Activated CD4-positive, alpha-beta memory T cell treated with anti-CD3 and anti-CD28 coated beads for 36 hours (primary cell): ENCODE data around the gene METTL9. TPM values are rescaled to one million over a fixed set of nuclear protein-coding genes. Genes with fewer than 3 reads are reported as not detected.
A peak's percentile ranks its signal among the peaks of the same experiment; 100 is the strongest.
"Not testable (repeated sequence)": the region's sequence is repeated elsewhere in the genome, so short reads cannot be mapped to it uniquely, and the experiment has no call there.

Experiments used
- CTCF ChIA-PET: fragments of 350-600 bp; sonication (Branson Sonifier 250); formaldehyde crosslinking; loops from one replicate; lab custom pipeline; 2021; ENCODE audit warnings: antibody characterized with exemption, inconsistent platforms; lab: Charles Lee
- POLR2A ChIA-PET: fragments of 350-600 bp; sonication (Branson Sonifier 250); formaldehyde crosslinking; loops from one replicate; lab custom pipeline; 2021; ENCODE audit warnings: antibody characterized with exemption; lab: Charles Lee
- DNase-seq: peaks from one replicate; pipeline ENCODE4 v3.0.0-alpha.2; 2020
- H3K27ac Mint-ChIP-seq: one replicate; pipeline ENCODE4 v1.8.0; 2021; ENCODE audit warnings: mixed read lengths
- H3K27me3 Mint-ChIP-seq: one replicate; pipeline ENCODE4 v1.8.0; 2021; ENCODE audit warnings: mixed read lengths
- H3K36me3 Mint-ChIP-seq: one replicate; pipeline ENCODE4 v1.8.0; 2021; ENCODE audit warnings: mixed read lengths
- H3K4me1 Mint-ChIP-seq: one replicate; pipeline ENCODE4 v1.8.0; 2021; ENCODE audit warnings: low read depth, mixed read lengths
- H3K4me3 Mint-ChIP-seq: one replicate; pipeline ENCODE4 v1.8.0; 2021; ENCODE audit warnings: mild to moderate bottlenecking, mixed read lengths
- H3K9me3 Mint-ChIP-seq: one replicate; pipeline ENCODE4 v1.8.0; 2021; ENCODE audit warnings: mixed read lengths
- intact Hi-C: fragments of 100-400 bp; cut with micrococcal nuclease; formaldehyde crosslinking; loops from one replicate; pipeline ENCODE4 v1.15.1; 2023
- total RNA-seq, 2 experiments: library from RNA; stranded (reverse); gene quantifications; one replicate each; pipeline ENCODE4 v1.2.3, GENCODE V29; 2021

Gene METTL9
- total RNA-seq, 2 experiments from 2014 or later, result 100 to 104 TPM

DNA sequence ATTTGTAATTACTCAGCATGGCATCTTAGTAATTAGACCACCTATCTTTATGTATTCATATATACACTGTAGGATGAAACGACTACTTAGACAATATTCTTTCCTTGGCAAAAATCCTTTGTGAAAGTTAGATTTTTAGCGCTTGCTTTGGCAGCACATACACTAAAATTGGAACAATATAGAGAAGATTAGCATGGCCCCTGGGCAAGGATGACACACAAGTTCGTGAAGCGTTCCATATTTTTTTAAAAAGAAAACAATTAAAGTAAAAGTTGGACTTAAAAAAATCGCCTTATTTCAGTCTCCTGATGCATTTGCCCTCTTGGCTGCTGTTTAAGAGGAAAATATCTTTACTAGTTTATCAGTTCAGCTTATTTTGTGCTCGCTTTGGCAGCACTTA, 42.5 kb downstream of the METTL9 start:
- no peaks in the 10 kb centered on the region for H3K9me3 Mint-ChIP-seq
- H3K4me1 Mint-ChIP-seq, result peaks cover 54% of the 10 kb centered on the region
- DNase-seq, result no peak
- peaks cover 3% of the 10 kb centered on the region for H3K36me3 Mint-ChIP-seq
- ChIA-PET POLR2A (interaction anchor here (0.7 kb wide), 1 partner anchor 22 kb away, joined by 3 read pairs; no protein-coding TSS in a partner anchor), CTCF (interaction anchor here (0.8 to 5.3 kb wide), 6 partner anchors 15 to 65 kb away, joined by 3 to 39 read pairs (median 8); partner anchors contain the start of gene METTL9)
- intact Hi-C loops, result no loop called here
- no peaks in the 10 kb centered on the region for H3K27me3 Mint-ChIP-seq
- H3K4me3 Mint-ChIP-seq, result no peak overlapping the region
- H3K27ac Mint-ChIP-seq, result no peak overlapping the region

DNA sequence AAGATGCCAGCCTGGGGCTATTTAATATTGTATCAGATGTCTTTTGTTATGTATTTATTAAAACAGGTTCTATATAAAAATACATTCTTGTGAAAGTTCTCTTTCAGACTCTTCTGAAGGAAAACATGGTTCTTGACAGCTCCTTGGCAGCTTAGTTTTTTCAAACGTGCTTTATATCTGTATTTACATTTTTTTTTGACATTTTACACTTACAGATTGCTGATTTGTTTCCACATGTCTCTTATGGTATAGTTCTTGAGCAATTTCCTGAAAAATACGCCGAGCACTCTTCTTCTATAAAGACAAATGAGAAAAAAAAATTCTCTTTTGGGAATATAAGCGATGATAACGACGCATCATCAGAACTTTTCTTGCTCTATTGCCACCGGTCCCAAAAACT, 43.5 kb downstream of the METTL9 start:
- H3K27me3 Mint-ChIP-seq, result no peaks in the 10 kb centered on the region
- no peaks in the 10 kb centered on the region for H3K9me3 Mint-ChIP-seq
- intact Hi-C loops, result no loop called here
- peaks cover 55% of the 10 kb centered on the region for H3K4me1 Mint-ChIP-seq
- no peak overlapping the region for H3K27ac Mint-ChIP-seq
- ChIA-PET CTCF (interaction anchor here (2.2 to 5.3 kb wide), 3 partner anchors 14 to 59 kb away, joined by 11 to 39 read pairs (median 15); no protein-coding TSS in a partner anchor), POLR2A (no interaction called here)
- H3K4me3 Mint-ChIP-seq, result no peak overlapping the region
- peaks cover 3% of the 10 kb centered on the region for H3K36me3 Mint-ChIP-seq
- no peak for DNase-seq

DNA sequence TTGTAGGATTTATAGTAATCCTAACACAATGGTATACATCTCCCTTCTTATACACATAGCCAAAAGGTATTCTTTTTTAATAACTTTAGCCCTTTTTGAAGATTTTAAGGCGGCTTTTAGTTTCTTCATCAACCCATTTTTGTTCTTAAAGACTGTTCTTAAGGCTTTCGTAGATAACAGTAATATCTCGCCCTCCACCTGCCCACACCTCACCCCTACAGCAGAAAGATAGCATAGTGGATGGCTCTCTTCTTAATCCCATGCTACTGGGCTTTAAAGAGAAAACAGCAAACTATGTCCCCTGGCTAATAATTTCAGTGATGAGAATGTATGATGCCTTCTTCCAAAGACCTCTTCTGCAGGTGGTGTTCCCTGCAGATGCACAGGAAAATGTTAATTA, 44.4 kb downstream of the METTL9 start:
- Mint-ChIP-seq H3K4me3 (no peak overlapping the region), H3K27ac (no peak overlapping the region), H3K9me3 (no peaks in the 10 kb centered on the region), H3K4me1 (peaks cover 55% of the 10 kb centered on the region), H3K27me3 (no peaks in the 10 kb centered on the region), H3K36me3 (peaks cover 3% of the 10 kb centered on the region)
- DNase-seq, result no peak
- POLR2A ChIA-PET, result no interaction called here
- CTCF ChIA-PET, result interaction anchor here (1.0 to 2.6 kb wide), 3 partner anchors 14 to 61 kb away, joined by 3 to 14 read pairs (median 11); no protein-coding TSS in a partner anchor
- intact Hi-C loops, result loop anchor here (2.0 kb wide), 2 partner anchors 17 to 59 kb away; no protein-coding TSS in a partner anchor

DNA sequence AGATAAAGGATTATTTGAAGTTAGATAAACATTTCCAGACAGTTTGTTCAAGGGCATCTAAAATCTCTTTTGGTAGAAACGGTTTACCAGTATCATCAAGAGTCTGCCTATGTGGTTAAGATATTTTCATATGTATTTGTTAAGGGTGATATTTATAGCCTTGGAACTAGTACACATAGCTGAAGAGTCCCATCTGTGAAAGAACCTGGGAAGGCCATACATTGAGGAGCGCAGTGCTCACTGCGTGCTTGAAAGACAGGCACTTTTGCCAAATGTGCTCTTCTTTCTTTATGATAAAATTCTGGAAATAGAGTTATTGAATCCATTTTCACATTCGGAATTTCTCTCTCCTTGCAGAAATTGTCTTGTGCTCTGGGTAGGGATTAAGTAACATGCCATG, 45.3 kb downstream of the METTL9 start:
- Mint-ChIP-seq H3K27ac (peak overlapping the region; percentile 79), H3K27me3 (no peaks in the 10 kb centered on the region), H3K4me3 (peak overlapping the region; percentile 72), H3K4me1 (peaks cover 53% of the 10 kb centered on the region), H3K9me3 (no peaks in the 10 kb centered on the region), H3K36me3 (peaks cover 3% of the 10 kb centered on the region)
- ChIA-PET CTCF (interaction anchor here (1.0 to 2.6 kb wide), 4 partner anchors 13 to 62 kb away, joined by 3 to 36 read pairs (median 10); partner anchors contain the start of gene METTL9), POLR2A (no interaction called here)
- DNase-seq, result no peak
- intact Hi-C loops, result loop anchor here (1.0 to 2.0 kb wide), 4 partner anchors 17 to 60 kb away; partner anchors contain the start of gene METTL9

DNA sequence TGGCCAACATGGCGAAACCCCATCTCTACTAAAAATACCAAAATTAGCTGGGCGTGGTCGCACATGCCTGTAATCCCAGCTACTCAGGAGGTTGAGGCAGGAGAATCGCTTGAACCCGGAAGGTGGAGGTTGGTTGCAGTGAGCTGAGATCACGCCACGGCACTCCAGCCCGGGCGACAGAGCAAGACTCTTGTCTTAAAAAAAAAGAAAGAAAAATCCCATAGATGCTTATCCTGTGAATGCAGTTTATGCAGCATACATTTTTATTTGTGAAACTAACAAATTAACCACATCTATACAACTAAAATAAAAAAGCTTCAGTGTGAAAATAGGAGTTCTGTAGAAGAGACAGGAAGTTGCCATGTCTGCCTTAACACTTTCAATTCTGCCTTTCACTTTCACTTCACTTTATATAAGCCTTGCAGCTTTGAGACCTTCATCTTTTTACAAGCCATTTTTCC, 45.9 kb downstream of the METTL9 start:
- Mint-ChIP-seq H3K27me3 (no peaks in the 10 kb centered on the region), H3K9me3 (no peaks in the 10 kb centered on the region), H3K4me1 (peaks cover 53% of the 10 kb centered on the region), H3K27ac (peak overlapping the region; percentile 79), H3K4me3 (peak overlapping the region; percentile 72), H3K36me3 (peaks cover 3% of the 10 kb centered on the region)
- ChIA-PET CTCF (interaction anchor here (0.6 to 2.6 kb wide), 11 partner anchors 8 to 432 kb away, joined by 3 to 36 read pairs (median 3); partner anchors contain the start of gene METTL9), POLR2A (interaction anchor here (0.8 to 1.0 kb wide), 3 partner anchors 47 to 82 kb away, joined by 3 read pairs; no protein-coding TSS in a partner anchor)
- intact Hi-C loops, result loop anchor here (1.0 to 2.0 kb wide), 4 partner anchors 16 to 60 kb away; partner anchors contain the start of gene METTL9
- DNase-seq, result peak; percentile 50

DNA sequence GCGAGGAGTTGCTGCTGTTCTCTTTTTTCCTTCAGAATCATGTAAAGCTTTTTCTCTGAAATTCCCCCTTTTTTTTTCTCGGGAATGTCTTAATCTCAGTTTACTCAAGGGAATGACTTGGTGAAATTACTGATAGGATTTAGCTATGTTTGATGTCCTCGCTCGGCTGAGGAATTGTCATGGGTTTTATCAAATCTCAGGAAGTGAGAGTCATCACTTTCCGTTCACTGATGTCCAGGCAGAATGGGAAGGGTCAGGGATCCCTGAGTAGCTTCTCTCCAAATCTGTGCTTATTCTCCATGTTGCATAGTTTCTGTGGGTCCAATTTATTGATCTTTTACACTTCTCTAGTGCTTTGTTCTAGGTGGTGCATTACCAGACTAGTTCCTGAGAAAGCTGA, 46.7 kb downstream of the METTL9 start:
- CTCF ChIA-PET, result interaction anchor here (0.6 to 2.8 kb wide), 11 partner anchors 9 to 432 kb away, joined by 3 to 36 read pairs (median 5); partner anchors contain the start of gene METTL9
- Mint-ChIP-seq H3K9me3 (no peaks in the 10 kb centered on the region), H3K4me3 (peak overlapping the region; percentile 72), H3K36me3 (peaks cover 3% of the 10 kb centered on the region), H3K4me1 (peaks cover 52% of the 10 kb centered on the region), H3K27ac (peak overlapping the region; percentile 79), H3K27me3 (no peaks in the 10 kb centered on the region)
- no peak for DNase-seq
- intact Hi-C loops, result no loop called here
- POLR2A ChIA-PET, result interaction anchor here (0.6 to 1.0 kb wide), 4 partner anchors 15 to 81 kb away, joined by 3 to 4 read pairs (median 3); no protein-coding TSS in a partner anchor

DNA sequence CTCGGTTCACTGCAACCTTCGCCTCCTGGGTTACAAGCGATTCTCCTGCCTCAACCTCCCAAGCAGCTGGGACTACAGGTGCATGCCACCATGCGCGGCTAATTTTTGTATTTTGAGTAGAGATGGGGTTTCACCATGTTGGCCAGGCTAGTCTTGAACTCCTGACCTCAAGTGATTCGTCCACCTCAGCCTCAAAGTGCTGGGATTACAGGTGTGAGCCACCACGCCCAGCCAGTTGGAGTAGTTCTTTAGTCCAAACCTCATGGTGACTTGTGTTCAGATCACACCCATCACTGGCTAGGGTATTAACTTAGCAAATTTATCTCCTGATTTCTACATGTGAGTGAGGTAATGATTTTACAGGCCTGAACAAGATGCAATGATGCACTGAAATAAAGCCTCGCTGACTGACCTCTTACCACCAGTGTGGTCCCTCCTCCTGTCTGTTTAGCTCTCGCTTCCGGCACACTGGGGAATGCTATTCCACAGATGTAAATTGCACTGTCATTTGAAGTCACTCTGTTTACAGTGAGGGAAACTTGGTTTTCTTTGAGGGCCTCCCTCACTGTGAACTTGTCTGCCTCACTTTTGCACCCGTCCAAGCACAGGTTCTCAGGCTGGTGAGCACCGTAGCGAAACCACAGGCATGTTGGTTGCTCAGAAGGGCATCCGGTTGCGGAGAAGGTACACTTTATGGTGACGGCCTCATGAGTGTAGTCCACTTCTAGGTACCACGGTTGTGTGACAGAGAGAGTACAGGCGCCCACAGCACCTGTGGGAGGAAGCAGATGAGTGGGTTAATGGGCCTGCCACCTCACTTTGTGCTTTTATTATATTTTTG, 47.6 kb downstream of the METTL9 start:
- Mint-ChIP-seq H3K4me3 (peak overlapping the region; percentile 30), H3K27me3 (no peaks in the 10 kb centered on the region), H3K36me3 (peaks cover 3% of the 10 kb centered on the region), H3K9me3 (no peaks in the 10 kb centered on the region), H3K27ac (peak overlapping the region; percentile 79), H3K4me1 (peaks cover 52% of the 10 kb centered on the region)
- CTCF ChIA-PET, result interaction anchor here (1.2 to 2.8 kb wide), 3 partner anchors 11 to 127 kb away, joined by 3 to 21 read pairs (median 12); no protein-coding TSS in a partner anchor
- peak; percentile 92 for DNase-seq
- POLR2A ChIA-PET, result no interaction called here
- intact Hi-C loops, result loop anchor here (1.0 kb wide), 2 partner anchors 9 to 25 kb away; no protein-coding TSS in a partner anchor

DNA sequence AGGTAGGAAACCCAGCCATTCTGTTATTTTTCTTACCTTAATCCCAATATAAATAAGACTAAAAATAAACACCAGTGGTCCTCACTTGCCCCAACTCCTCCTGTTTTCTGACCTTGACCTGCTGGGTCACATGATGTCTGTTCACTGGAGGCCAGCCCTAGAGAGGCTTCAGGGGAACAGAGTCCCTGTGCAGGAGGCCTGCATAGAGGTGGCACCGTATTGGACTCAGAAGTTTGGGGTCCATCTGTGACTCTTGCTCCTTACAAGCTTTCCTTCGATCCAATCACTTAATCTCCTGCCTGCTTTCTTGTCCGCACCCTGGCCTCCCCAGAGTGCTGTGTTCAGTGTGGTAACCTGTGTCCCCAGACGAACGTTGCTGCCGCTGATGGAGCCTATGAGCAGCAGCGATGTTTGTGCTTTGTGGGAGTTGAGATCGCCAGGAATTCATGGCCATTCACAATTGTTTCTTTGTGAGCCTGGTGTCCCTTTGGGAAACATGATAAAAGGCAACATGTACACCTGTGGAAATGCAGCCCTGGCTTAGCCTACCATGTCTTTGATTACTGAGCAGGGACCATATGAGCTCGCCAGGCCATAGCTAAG, 48.3 kb downstream of the METTL9 start:
- peak overlapping the region; percentile 59 for H3K27ac Mint-ChIP-seq
- H3K9me3 Mint-ChIP-seq, result no peaks in the 10 kb centered on the region
- intact Hi-C loops, result loop anchor here (1.0 kb wide), 2 partner anchors 9 to 25 kb away; no protein-coding TSS in a partner anchor
- CTCF ChIA-PET, result interaction anchor here (2.6 to 2.8 kb wide), 2 partner anchors 10 to 61 kb away, joined by 12 to 21 read pairs; no protein-coding TSS in a partner anchor
- DNase-seq, result no peak
- H3K36me3 Mint-ChIP-seq, result peaks cover 3% of the 10 kb centered on the region
- no peak overlapping the region for H3K4me3 Mint-ChIP-seq
- POLR2A ChIA-PET, result no interaction called here
- H3K4me1 Mint-ChIP-seq, result peaks cover 52% of the 10 kb centered on the region
- H3K27me3 Mint-ChIP-seq, result no peaks in the 10 kb centered on the region

DNA sequence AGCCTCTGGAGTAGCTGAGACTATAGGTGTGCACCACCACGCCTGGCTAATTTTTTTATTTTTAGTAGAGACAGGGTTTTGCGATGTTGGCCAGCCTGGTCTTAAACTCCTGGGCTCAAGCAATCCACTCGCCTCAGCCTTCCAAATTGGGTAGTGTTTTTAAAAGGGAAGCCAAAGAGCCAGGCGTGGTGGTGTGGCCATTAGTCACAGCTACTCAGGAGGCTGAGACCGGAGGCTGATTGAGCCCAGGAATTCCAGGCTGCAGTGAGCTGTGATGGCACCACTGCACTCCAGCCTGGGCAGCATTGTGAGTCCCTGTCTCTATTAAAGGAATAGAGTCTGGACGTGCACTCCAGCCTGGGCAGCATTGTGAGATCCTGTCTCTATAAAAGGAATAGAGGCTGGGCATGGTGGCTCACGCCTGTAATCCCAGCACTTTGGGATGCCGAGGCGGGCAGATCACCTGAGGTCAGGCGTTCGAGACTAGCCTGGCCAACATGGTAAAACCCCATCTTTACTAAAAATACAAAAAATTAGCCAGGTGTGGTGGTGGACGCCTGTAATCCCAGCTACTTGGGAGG, 50.5 kb downstream of the METTL9 start:
- intact Hi-C loops, H3K4me3 Mint-ChIP-seq, H3K36me3 Mint-ChIP-seq, H3K27me3 Mint-ChIP-seq, H3K9me3 Mint-ChIP-seq, POLR2A ChIA-PET, H3K27ac Mint-ChIP-seq, DNase-seq: not testable (repeated sequence)
- peaks cover 50% of the 10 kb centered on the region for H3K4me1 Mint-ChIP-seq
- CTCF ChIA-PET, result interaction anchor here (1.4 to 2.6 kb wide), 2 partner anchors 8 to 40 kb away, joined by 4 to 21 read pairs; no protein-coding TSS in a partner anchor

DNA sequence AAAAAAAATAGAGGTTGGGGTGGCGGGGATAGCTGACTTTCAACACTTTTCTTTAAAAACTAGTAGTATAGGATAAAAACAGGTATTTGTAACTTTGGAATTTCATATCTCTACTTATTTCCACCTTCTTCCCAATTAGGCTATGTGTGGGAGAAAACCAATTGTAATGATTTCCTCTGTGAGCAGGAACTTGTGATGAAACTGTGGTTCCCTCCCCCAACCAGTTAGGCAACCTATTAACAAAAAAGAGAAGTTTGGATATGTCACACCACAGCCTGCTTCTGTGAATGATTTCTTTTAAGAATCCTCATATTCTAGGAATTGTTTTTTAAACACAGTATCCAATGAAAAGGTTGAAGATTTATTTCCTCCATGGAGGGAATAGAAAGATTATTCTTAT, 51.1 kb downstream of the METTL9 start:
- Mint-ChIP-seq H3K27ac (no peak overlapping the region), H3K9me3 (no peaks in the 10 kb centered on the region), H3K36me3 (peaks cover 4% of the 10 kb centered on the region), H3K27me3 (no peaks in the 10 kb centered on the region), H3K4me1 (peaks cover 47% of the 10 kb centered on the region), H3K4me3 (no peak overlapping the region)
- no peak for DNase-seq
- ChIA-PET CTCF (no interaction called here), POLR2A (no interaction called here)
- intact Hi-C loops, result no loop called here

DNA sequence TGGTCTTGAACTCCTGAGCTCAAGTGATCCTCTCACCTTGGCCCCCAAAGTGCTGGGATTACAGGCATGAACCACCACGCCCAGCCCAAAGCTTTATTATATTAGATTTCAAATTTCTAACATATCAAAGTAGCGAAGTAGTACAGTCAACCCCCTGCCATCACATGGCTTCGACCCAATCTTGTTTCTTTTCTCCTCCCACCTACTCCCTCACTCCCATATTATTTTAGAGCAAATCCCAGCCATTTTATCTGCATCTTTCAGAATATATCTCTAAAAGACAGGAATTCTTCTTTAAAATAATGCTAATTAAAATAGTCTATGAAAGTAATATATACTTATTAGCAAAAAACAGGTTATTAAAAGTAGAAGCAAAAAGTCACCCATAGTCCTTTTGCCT, 52.1 kb downstream of the METTL9 start:
- intact Hi-C loops, result no loop called here
- Mint-ChIP-seq H3K36me3 (peaks cover 8% of the 10 kb centered on the region), H3K27me3 (no peaks in the 10 kb centered on the region), H3K4me1 (peaks cover 42% of the 10 kb centered on the region), H3K27ac (no peak overlapping the region), H3K4me3 (no peak overlapping the region), H3K9me3 (no peaks in the 10 kb centered on the region)
- ChIA-PET CTCF (interaction anchor here (1.0 kb wide), 2 partner anchors 57 to 67 kb away, joined by 3 to 4 read pairs; no protein-coding TSS in a partner anchor), POLR2A (no interaction called here)
- DNase-seq, result no peak
